Measurements from ENCODE around the gene AURKA.
A peak's percentile ranks its signal among the peaks of the same experiment; 100 is the strongest.

The AURKA gene

DNA sequence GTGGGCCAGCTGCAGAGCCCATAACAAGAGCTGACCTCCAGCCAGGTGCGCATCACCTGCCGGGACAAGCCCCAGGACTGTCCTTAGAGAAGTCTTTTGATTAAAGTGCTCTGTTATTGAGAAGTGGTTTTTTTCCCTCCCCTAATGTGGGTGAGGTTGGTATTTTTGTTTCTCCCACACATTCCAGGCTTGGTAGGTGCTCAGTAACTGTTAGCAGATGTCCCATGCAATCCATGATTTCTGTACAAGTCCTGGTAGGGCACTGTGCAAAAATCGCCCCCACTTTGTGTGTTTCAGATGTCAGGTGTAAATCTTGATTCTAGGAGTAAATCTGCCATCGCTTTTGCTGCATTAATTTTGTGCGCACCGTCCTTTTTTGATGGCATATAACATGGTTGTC, 28.5 kb downstream of the AURKA start:
- H3K4me1 ChIP-seq (ENCODE audit: control insufficient read depth in 5 of 5, insufficient read depth in 5 of 5, low read length in 5 of 5), result peaks cover 7 to 28% (median 23%) of the 10 kb centered on the region in 5 donors
- no peaks in the 10 kb centered on the region for H3K9me3 ChIP-seq (ENCODE audit: control insufficient read depth in 5 of 5, low read length in 5 of 5)
- no peak overlapping the region for H3K27ac ChIP-seq (ENCODE audit: low read depth, low read length)
- peaks cover 17 to 48% (median 35%) of the 10 kb centered on the region in 5 donors for H3K36me3 ChIP-seq (ENCODE audit: control insufficient read depth in 5 of 5, insufficient read depth in 5 of 5, low read length in 5 of 5)
- H3K27me3 ChIP-seq (ENCODE audit: control insufficient read depth in 5 of 5, insufficient read depth in 4 of 5, low read length in 5 of 5), result no peaks in the 10 kb centered on the region
- H3K4me3 ChIP-seq (ENCODE audit: low read depth in 1 of 5, low read length in 5 of 5), result no peak overlapping the region
- H3K9ac ChIP-seq (ENCODE audit: low read length in 5 of 5), result no peak overlapping the region

DNA sequence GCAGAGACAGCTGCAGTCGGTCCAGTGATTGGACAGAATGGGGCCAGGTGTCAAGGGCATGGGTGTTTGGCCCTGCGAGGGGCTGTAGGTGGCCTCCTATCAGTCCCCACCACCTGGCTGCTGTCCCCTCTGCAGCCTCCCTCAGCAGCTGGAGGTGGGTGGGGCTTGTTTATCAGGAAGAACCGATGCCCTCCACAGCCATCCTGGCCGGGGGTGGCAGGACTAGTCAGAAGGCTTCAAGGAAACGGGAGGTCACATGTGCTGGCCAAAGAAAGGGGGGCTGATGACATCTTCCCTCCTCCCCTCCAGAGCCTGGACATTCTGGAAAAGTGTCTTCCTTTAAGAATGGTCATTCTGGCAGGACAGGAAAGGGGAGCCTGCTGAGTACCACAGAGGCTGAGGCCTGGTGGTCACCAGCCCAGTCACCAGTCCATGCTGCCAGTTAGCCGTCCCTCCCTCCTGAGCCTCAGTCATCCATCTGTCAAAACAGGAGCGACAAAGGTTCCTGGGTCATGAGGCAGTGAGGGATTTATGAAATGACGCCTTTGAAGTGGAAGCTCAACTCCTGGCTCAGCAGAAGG, 29.1 kb downstream of the AURKA start:
- Histone ChIP-seq H3K4me3 (ENCODE audit: low read depth in 1 of 5, low read length in 5 of 5) (no peak overlapping the region), H3K27ac (ENCODE audit: low read depth, low read length) (no peak overlapping the region), H3K4me1 (ENCODE audit: control insufficient read depth in 5 of 5, insufficient read depth in 5 of 5, low read length in 5 of 5) (peaks cover 7 to 34% (median 28%) of the 10 kb centered on the region in 5 donors), H3K9ac (ENCODE audit: low read length in 5 of 5) (no peak overlapping the region), H3K36me3 (ENCODE audit: control insufficient read depth in 5 of 5, insufficient read depth in 5 of 5, low read length in 5 of 5) (peaks cover 13 to 44% (median 31%) of the 10 kb centered on the region in 5 donors), H3K9me3 (ENCODE audit: control insufficient read depth in 5 of 5, low read length in 5 of 5) (no peaks in the 10 kb centered on the region), H3K27me3 (ENCODE audit: control insufficient read depth in 5 of 5, insufficient read depth in 4 of 5, low read length in 5 of 5) (no peaks in the 10 kb centered on the region)

DNA sequence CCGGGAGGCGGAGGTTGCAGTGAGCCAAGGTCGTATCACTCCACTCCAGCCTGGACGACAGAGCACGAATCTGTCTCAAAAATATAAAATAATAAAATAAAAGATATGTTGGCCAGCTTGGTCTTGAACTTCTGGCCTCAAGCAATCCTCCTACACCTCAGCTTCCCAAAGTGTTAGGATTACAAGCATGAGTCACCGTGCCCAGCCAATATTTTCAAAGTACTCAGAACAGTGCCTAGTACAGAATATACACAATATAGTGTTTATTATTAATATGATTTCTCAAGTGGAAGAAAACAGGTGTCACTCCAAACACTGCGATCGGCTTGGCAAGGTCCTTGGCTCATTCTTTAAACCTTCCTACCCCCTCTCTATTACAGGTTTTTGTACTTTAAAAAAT, 30.1 kb downstream of the AURKA start:
- Histone ChIP-seq H3K9me3 (ENCODE audit: control insufficient read depth in 5 of 5, low read length in 5 of 5) (no peaks in the 10 kb centered on the region), H3K4me3 (ENCODE audit: low read depth in 1 of 5, low read length in 5 of 5) (no peak overlapping the region), H3K36me3 (ENCODE audit: control insufficient read depth in 5 of 5, insufficient read depth in 5 of 5, low read length in 5 of 5) (peaks cover 9 to 33% (median 22%) of the 10 kb centered on the region in 5 donors), H3K27me3 (ENCODE audit: control insufficient read depth in 5 of 5, insufficient read depth in 4 of 5, low read length in 5 of 5) (no peaks in the 10 kb centered on the region), H3K9ac (ENCODE audit: low read length in 5 of 5) (no peak overlapping the region), H3K4me1 (ENCODE audit: control insufficient read depth in 5 of 5, insufficient read depth in 5 of 5, low read length in 5 of 5) (peaks cover 7 to 35% (median 29%) of the 10 kb centered on the region in 5 donors), H3K27ac (ENCODE audit: low read depth, low read length) (no peak overlapping the region)

DNA sequence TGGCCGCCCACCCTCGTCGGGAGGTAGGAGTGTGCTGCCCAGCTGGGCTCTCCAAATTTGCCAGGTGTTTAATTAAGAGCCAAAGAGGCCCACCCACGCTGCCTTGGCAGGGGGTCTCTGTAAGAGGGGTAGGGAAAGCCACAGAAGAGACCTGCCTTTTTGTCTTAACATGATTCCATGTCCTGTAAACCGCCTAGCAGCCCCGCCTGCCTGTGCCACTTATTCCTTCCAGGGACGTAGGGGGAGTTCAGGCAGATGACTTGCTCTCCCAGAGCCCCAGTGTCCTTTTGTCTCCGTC, 31.2 kb downstream of the AURKA start:
- H3K9me3 ChIP-seq (ENCODE audit: control insufficient read depth in 5 of 5, low read length in 5 of 5), result no peaks in the 10 kb centered on the region
- H3K36me3 ChIP-seq (ENCODE audit: control insufficient read depth in 5 of 5, insufficient read depth in 5 of 5, low read length in 5 of 5), result peaks cover 0 to 23% (median 12%) of the 10 kb centered on the region in 5 donors
- H3K27ac ChIP-seq (ENCODE audit: low read depth, low read length), result no peak overlapping the region
- H3K4me3 ChIP-seq (ENCODE audit: low read depth in 1 of 5, low read length in 5 of 5), result no peak overlapping the region
- peaks cover 7 to 35% (median 29%) of the 10 kb centered on the region in 5 donors for H3K4me1 ChIP-seq (ENCODE audit: control insufficient read depth in 5 of 5, insufficient read depth in 5 of 5, low read length in 5 of 5)
- no peaks in the 10 kb centered on the region for H3K27me3 ChIP-seq (ENCODE audit: control insufficient read depth in 5 of 5, insufficient read depth in 4 of 5, low read length in 5 of 5)
- H3K9ac ChIP-seq (ENCODE audit: low read length in 5 of 5), result no peak overlapping the region

DNA sequence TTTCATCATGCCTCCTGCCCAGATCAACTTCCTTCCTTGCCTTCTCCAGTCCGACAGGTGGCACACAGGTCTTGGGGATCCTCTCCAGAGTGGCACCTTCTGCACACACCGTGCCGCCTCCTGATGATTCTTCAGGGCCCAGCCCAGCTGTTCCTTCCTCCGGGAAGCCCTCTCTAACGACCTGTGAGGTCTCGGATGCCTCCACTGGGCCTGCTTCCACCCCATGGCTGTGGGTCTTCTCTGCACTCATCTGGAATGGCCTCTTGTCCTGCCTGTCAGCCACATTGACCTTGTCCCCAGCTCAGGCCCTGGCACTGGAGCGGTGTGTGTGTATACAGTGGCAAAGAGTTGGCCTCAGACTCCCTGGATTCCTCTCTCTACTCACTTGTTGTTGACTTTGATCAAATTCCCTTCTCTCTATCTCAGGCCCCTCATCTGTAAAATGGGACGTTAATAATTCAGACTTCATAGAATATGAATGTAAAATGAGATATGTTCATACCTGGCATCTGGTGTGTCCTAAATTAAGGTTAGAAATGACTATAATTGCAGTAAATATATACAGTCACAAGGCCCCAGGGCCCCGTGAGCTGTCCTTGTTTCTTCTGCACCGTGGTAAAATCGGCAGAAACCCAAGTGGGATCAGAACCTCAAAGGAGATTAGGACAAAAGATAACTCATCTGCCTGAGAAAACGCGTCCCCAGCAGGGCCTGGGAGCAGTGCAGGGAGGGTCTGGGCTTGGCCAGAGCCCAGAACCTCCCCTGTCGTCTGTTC, 31.7 kb downstream of the AURKA start:
- peak overlapping the region; percentile 62 for H3K27ac ChIP-seq (ENCODE audit: low read depth, low read length)
- H3K4me3 ChIP-seq (ENCODE audit: low read depth in 1 of 5, low read length in 5 of 5), result peak overlapping the region; percentile 74 to 92 (median 89)
- peaks cover 0 to 18% (median 6%) of the 10 kb centered on the region in 5 donors for H3K36me3 ChIP-seq (ENCODE audit: control insufficient read depth in 5 of 5, insufficient read depth in 5 of 5, low read length in 5 of 5)
- H3K9ac ChIP-seq (ENCODE audit: low read length in 5 of 5), result peak overlapping the region; percentile 51 to 90 (median 77)
- H3K9me3 ChIP-seq (ENCODE audit: control insufficient read depth in 5 of 5, low read length in 5 of 5), result no peaks in the 10 kb centered on the region
- H3K4me1 ChIP-seq (ENCODE audit: control insufficient read depth in 5 of 5, insufficient read depth in 5 of 5, low read length in 5 of 5), result peaks cover 7 to 35% (median 29%) of the 10 kb centered on the region in 5 donors
- H3K27me3 ChIP-seq (ENCODE audit: control insufficient read depth in 5 of 5, insufficient read depth in 4 of 5, low read length in 5 of 5), result no peaks in the 10 kb centered on the region

DNA sequence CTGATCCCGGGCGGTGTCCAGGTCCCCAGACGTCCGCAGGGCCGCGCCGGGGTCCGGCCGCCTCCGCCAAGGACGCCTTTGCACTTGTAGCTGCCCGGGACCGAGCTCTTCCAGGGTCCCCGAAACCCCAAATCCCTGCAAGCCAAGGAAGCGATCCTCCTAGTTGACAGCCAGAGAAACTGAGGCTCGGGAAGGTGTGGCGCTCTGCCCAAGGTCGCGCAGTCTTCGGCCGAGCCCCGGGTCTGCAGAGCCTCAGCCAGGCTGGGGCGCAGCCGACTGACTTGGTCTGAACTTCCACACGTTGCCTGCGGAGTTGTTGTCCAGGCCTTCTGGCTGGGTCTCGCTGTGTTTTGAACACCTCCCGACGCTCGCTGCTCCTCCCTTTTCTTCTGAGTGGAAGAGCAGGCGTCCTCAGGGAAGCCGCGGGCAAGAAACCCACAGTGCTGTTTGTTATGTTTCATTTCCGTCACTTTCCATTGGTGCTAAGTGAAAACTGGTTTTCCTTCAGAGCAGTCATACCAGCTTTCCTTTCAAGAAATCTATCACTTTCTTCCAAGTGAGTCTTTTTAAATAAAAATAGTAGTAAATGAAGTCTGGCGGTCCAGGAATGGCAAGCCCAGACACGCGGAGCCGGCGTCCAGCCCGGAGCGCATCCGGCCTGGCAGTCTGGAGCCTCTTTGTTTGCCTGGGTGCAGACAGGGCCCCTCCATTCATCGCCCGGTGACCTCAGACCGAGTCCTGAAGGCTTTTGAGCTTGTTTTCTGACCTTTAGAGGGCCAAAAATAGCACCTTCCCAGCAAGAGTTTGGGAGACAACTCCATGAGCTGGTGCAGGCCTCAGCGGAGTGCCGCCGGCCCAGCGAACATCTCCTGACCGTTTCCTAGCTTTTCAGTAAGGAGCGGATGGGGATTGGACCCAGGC, 32.5 kb downstream of the AURKA start:
- Histone ChIP-seq H3K9me3 (ENCODE audit: control insufficient read depth in 5 of 5, low read length in 5 of 5) (no peaks in the 10 kb centered on the region), H3K9ac (ENCODE audit: low read length in 5 of 5) (peak overlapping the region; percentile 51 to 90 (median 77)), H3K36me3 (ENCODE audit: control insufficient read depth in 5 of 5, insufficient read depth in 5 of 5, low read length in 5 of 5) (peaks cover 0 to 9% (median 2%) of the 10 kb centered on the region in 5 donors), H3K27me3 (ENCODE audit: control insufficient read depth in 5 of 5, insufficient read depth in 4 of 5, low read length in 5 of 5) (no peaks in the 10 kb centered on the region), H3K4me1 (ENCODE audit: control insufficient read depth in 5 of 5, insufficient read depth in 5 of 5, low read length in 5 of 5) (peaks cover 7 to 35% (median 29%) of the 10 kb centered on the region in 5 donors), H3K4me3 (ENCODE audit: low read depth in 1 of 5, low read length in 5 of 5) (peak overlapping the region; percentile 79 to 92 (median 89)), H3K27ac (ENCODE audit: low read depth, low read length) (peak overlapping the region; percentile 62)

DNA sequence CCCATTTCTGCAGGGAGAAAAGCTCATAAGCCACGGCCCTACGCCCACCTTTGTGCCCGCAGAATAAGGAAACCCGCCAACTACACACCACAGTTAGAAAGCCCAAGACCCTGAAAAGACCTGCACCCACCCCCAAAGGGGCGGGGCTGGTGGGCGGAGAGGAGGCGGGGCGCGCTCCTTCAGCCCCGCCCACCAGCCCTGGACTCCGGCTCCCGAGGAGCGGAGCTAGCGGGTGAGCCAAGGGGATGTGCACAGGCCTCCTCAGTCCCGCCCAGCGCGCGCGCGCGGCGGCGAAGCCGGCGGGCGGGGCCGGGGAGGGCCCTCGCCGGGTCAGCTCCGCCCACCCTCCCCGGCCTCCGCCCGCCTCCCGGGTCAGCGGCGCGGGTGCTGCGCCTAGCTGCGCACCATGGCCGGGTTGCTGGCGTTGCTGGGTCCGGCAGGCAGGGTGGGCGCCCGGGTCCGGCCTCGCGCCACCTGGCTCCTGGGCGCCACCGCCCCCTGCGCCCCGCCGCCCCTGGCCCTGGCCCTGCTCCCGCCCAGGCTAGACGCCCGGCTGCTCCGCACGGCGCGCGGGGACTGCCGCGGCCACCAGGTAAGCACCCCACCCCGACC, 33.3 kb downstream of the AURKA start, which contains the start of gene FAM210B:
FAM210B (plus strand) TSS at position 375 of the 612 bp plus-strand sequence; CDS start at position 407, 32 bp downstream.
- Histone ChIP-seq H3K27ac (ENCODE audit: low read depth, low read length) (peak within 1 kb of the TSS; percentile 62), H3K4me1 (ENCODE audit: control insufficient read depth in 5 of 5, insufficient read depth in 5 of 5, low read length in 5 of 5) (peaks cover 7 to 35% (median 29%) of the 10 kb centered on the region in 5 donors), H3K27me3 (ENCODE audit: control insufficient read depth in 5 of 5, insufficient read depth in 4 of 5, low read length in 5 of 5) (no peaks in the 10 kb centered on the region), H3K9me3 (ENCODE audit: control insufficient read depth in 5 of 5, low read length in 5 of 5) (no peaks in the 10 kb centered on the region), H3K36me3 (ENCODE audit: control insufficient read depth in 5 of 5, insufficient read depth in 5 of 5, low read length in 5 of 5) (peaks cover 0 to 4% (median 2%) of the 10 kb centered on the region in 5 donors), H3K9ac (ENCODE audit: low read length in 5 of 5) (peak within 1 kb of the TSS; percentile 51 to 90 (median 77)), H3K4me3 (ENCODE audit: low read depth in 1 of 5, low read length in 5 of 5) (peak within 1 kb of the TSS; percentile 79 to 92 (median 89))

DNA sequence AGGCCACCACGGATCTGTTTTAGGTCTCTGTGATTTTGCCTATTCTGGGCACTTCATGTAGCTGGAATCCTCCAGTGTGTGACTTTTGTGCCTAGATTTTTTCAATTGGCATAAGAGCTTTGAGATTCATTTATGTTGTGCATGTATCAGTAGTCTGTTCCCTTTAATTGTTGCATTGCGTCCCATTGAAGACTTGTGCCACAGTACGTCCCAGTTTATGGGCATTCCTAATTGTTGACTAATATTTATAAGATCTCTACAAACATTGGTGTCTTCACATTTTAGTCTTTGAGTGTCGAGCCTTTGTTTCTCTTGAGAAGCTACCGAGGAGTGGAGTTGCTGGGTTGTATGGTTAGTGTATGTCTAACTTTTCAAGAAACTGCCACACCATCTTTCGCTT, 33.9 kb downstream of the AURKA start:
- Histone ChIP-seq H3K9ac (ENCODE audit: low read length in 5 of 5) (no peak overlapping the region), H3K36me3 (ENCODE audit: control insufficient read depth in 5 of 5, insufficient read depth in 5 of 5, low read length in 5 of 5) (peaks cover 0 to 3% (median 0%) of the 10 kb centered on the region in 5 donors), H3K9me3 (ENCODE audit: control insufficient read depth in 5 of 5, low read length in 5 of 5) (no peaks in the 10 kb centered on the region), H3K27me3 (ENCODE audit: control insufficient read depth in 5 of 5, insufficient read depth in 4 of 5, low read length in 5 of 5) (no peaks in the 10 kb centered on the region), H3K27ac (ENCODE audit: low read depth, low read length) (no peak overlapping the region), H3K4me1 (ENCODE audit: control insufficient read depth in 5 of 5, insufficient read depth in 5 of 5, low read length in 5 of 5) (peaks cover 7 to 33% (median 26%) of the 10 kb centered on the region in 5 donors), H3K4me3 (ENCODE audit: low read depth in 1 of 5, low read length in 5 of 5) (peak overlapping the region; percentile 30 to 89 (median 48))

DNA sequence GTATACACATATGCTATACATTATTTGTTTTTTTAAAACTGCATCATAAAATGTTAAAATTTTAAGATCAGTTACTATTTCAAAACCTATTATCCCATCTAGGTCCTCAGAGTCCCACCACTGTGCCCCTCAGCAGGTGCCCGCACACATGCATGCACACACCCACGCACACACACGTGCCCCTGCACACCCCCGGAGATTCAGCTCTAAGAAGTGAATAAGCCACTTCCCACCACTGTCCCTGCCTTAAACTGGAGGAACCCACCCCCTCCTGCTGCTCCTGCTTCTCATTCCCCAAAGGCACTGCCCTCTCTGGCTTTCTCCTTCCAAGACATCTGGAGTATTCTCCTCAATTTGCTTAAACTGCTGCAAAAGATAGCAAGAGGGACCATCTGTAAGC, 38.7 kb downstream of the AURKA start:
- peaks cover 0 to 6% (median 5%) of the 10 kb centered on the region in 5 donors for H3K4me1 ChIP-seq (ENCODE audit: control insufficient read depth in 5 of 5, insufficient read depth in 5 of 5, low read length in 5 of 5)
- no peaks in the 10 kb centered on the region for H3K36me3 ChIP-seq (ENCODE audit: control insufficient read depth in 5 of 5, insufficient read depth in 5 of 5, low read length in 5 of 5)
- H3K9ac ChIP-seq (ENCODE audit: low read length in 5 of 5), result no peak overlapping the region
- H3K4me3 ChIP-seq (ENCODE audit: low read depth in 1 of 5, low read length in 5 of 5), result no peak overlapping the region
- H3K9me3 ChIP-seq (ENCODE audit: control insufficient read depth in 5 of 5, low read length in 5 of 5), result no peaks in the 10 kb centered on the region
- H3K27me3 ChIP-seq (ENCODE audit: control insufficient read depth in 5 of 5, insufficient read depth in 4 of 5, low read length in 5 of 5), result peaks cover 0 to 7% (median 0%) of the 10 kb centered on the region in 5 donors
- no peak overlapping the region for H3K27ac ChIP-seq (ENCODE audit: low read depth, low read length)
